Left forelimb (tissue), 1 donor: Measurements from ENCODE around the gene ALAD.
"Not testable (repeated sequence)": the region's sequence is repeated elsewhere in the genome, so short reads cannot be mapped to it uniquely, and the experiment has no call there.

Experiments used
- DNase-seq: peaks from one replicate; pipeline ENCODE4 v3.0.0-alpha.2; 2018; ENCODE audit warnings: low spot score

ALAD gene

GRCh38 chr9:113373676-113374392, 27.2 kb downstream of the ALAD start:
- no peak for DNase-seq

GRCh38 chr9:113373256-113373655, 27.8 kb downstream of the ALAD start:
- DNase-seq: no peak

GRCh38 chr9:113372059-113372458, 29.0 kb downstream of the ALAD start:
- DNase-seq: no peak

- no peak for DNase-seq
These were observed 30.2 kb downstream of the ALAD start for GRCh38 chr9:113370806-113371325.

- no peak for DNase-seq
These were observed 31.3 kb downstream of the ALAD start for GRCh38 chr9:113369855-113370140.

GRCh38 chr9:113368982-113369854, 31.9 kb downstream of the ALAD start:
- DNase-seq: no peak

GRCh38 chr9:113368348-113368981, 32.6 kb downstream of the ALAD start:
- DNase-seq: no peak

GRCh38 chr9:113365652-113366051, 35.4 kb downstream of the ALAD start:
- not testable (repeated sequence) for DNase-seq

- no peak for DNase-seq
These were observed 36.1 kb downstream of the ALAD start for GRCh38 chr9:113364951-113365350.

GRCh38 chr9:113363336-113363735, 37.7 kb downstream of the ALAD start:
- no peak for DNase-seq

GRCh38 chr9:113361304-113362018, 39.6 kb downstream of the ALAD start:
- no peak for DNase-seq

- DNase-seq: no peak
These were observed 40.7 kb downstream of the ALAD start for GRCh38 chr9:113360242-113360842.

- no peak for DNase-seq
These were observed 41.7 kb downstream of the ALAD start for GRCh38 chr9:113359385-113359784.

GRCh38 chr9:113356686-113357292, 44.3 kb downstream of the ALAD start:
- no peak for DNase-seq

GRCh38 chr9:113355040-113355596, 46.0 kb downstream of the ALAD start:
- DNase-seq: no peak

- DNase-seq: no peak
These were observed 48.7 kb downstream of the ALAD start for GRCh38 chr9:113352411-113352810.

GRCh38 chr9:113352006-113352405, 49.1 kb downstream of the ALAD start:
- DNase-seq: no peak

- no peak for DNase-seq
These were observed 50.1 kb downstream of the ALAD start for GRCh38 chr9:113350937-113351336.

GRCh38 chr9:113350107-113350661, 50.9 kb downstream of the ALAD start:
- DNase-seq: no peak

GRCh38 chr9:113349445-113350094, 51.5 kb downstream of the ALAD start, which contains the start of gene BSPRY:
BSPRY (plus strand) TSS chr9:113349541; CDS start chr9:113349580, 39 bp downstream.
- DNase-seq: no peak
